Psoas muscle (tissue), 8 donors: ENCODE measurements around the gene BDKRB1. TPM values are rescaled to one million over a fixed set of nuclear protein-coding genes. Genes with fewer than 3 reads are reported as not detected.

Experiments used
- ATAC-seq, 4 donors: fragments of 200-7000 bp; cut with Tn5 transposase; one replicate each; pipeline ENCODE4 v1.9.1; 2020; ENCODE audit warnings: moderate library complexity in 3 of 4, mild to moderate bottlenecking in 2 of 4
- DNase-seq, 2 donors: peaks; one replicate each; pipeline ENCODE4 v3.0.0-alpha.2; 2020
- H3K27ac ChIP-seq: fragments of 200-600 bp; one replicate; pipeline ENCODE4 v1.8.0; 2022
- H3K27me3 ChIP-seq, 3 donors: fragments of 200-600 bp in 1 of 3; one replicate each; pipeline versions ENCODE4 v1.6.1 to v1.8.0; 2013 to 2022; ENCODE audit warnings: low read length in 2 of 3, mild to moderate bottlenecking in 2 of 3, moderate library complexity in 1 of 3; ENCODE audit not compliant: insufficient read depth in 3 of 3
- H3K36me3 ChIP-seq, 2 donors: fragments of 200-600 bp in 1 of 2; one replicate each; pipeline versions ENCODE4 v1.6.1 to v1.8.0; 2013 to 2022; ENCODE audit warnings: low read depth in 1 of 2, mild to moderate bottlenecking in 1 of 2, moderate library complexity in 1 of 2; ENCODE audit not compliant: insufficient read depth in 1 of 2
- H3K4me1 ChIP-seq: fragments of 200-600 bp; one replicate; pipeline ENCODE4 v1.8.0; 2022
- H3K4me3 ChIP-seq: fragments of 200-600 bp; one replicate; pipeline ENCODE4 v1.8.0; 2022; ENCODE audit warnings: mild to moderate bottlenecking
- H3K9me3 ChIP-seq: fragments of 200-600 bp; one replicate; pipeline ENCODE4 v1.8.0; 2022
- WGBS, 3 donors: extraction: QIAGEN DNeasy Blood & Tissue Kit; methylation state at CpG; one replicate each; pipeline versions ENCODE4 v1.1.6 to v1.1.7; 2013; 5-methylcytosine and 5-hydroxymethylcytosine counted together
- intact Hi-C, 2 donors: fragments of 100-400 bp; cut with DNase I; formaldehyde crosslinking; loops; one replicate each; pipeline versions ENCODE4 v1.11.0 to v1.14.2; 2022
- polyA plus RNA-seq, 3 donors: library from polyadenylated mRNA; stranded (reverse); fragments of 200-250 nt; gene quantifications; one replicate each; pipeline ENCODE4 v1.2.3, GENCODE V29; 2013
- total RNA-seq, 4 donors: library from RNA; stranded (reverse); fragmentation: NEBNext Ultra II Directional in 2 of 4; extraction: Animal tissue kit (Norgen Biotek cat#: 25700) in 2 of 4; gene quantifications; one replicate each; pipeline versions ENCODE4 v1.2.1 to v1.2.4, GENCODE V29; 2021 to 2023
- TF ChIP-seq, protein P1 (sequence below): fragments of 200-600 bp; IDR thresholded peaks from one replicate; pipeline ENCODE4 v1.8.0; 2022; ENCODE audit warnings: antibody characterized with exemption
- donor health status: healthy with polysubstance abuse.
- donor health status: DM: no; HTN: no; CAD: no; lungs with moderate emphysema.
- donor health status: Bipolar disorder and iron deficiency.
- donor health status: healthy.
- donor health status: DM: yes; HTN: yes; CAD: no.
- donor health status: DM: no; HTN: no; CAD: no.
- donor health status: DM: no; HTN: no; CAD: no.
- donor health status: DM: yes; HTN: yes; CAD: no.

The BDKRB1 gene
- total and polyA plus RNA-seq, 7 donors, result 0.06 to 0.75 (median 0.13) TPM; not detected in 4

DNA sequence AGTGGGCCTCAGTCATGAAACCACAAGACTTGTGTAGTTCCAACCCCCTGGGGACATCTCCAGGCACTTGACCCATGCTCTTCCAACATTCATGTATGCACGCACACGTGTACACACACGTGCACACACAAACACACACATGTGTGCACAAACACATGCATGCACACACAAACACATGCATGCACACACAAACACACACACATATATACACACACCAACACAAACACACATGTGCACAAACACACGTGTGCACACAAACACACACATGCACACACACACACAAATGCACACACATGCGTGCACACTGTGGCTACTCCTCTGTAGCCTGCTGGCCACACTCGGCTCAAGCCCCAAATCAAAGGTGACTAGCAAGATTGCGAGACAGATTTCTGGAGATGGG, 28.6 kb upstream of the BDKRB1 start:
- intact Hi-C loops, result no loop called here
- no peaks in the 10 kb centered on the region for H3K4me1 ChIP-seq
- ATAC-seq (no peak), DNase-seq (no peak)
- H3K27ac ChIP-seq, result no peak overlapping the region
- no peaks in the 10 kb centered on the region for H3K9me3 ChIP-seq
- peaks cover 0 to 6% (median 0%) of the 10 kb centered on the region in 3 donors for H3K27me3 ChIP-seq
- WGBS, 3 donors, result 85 to 92% (median 91%) methylated on average over 7 of the region's 7 CpGs
- H3K4me3 ChIP-seq, result no peak overlapping the region
- TF ChIP-seq, protein P1, sequence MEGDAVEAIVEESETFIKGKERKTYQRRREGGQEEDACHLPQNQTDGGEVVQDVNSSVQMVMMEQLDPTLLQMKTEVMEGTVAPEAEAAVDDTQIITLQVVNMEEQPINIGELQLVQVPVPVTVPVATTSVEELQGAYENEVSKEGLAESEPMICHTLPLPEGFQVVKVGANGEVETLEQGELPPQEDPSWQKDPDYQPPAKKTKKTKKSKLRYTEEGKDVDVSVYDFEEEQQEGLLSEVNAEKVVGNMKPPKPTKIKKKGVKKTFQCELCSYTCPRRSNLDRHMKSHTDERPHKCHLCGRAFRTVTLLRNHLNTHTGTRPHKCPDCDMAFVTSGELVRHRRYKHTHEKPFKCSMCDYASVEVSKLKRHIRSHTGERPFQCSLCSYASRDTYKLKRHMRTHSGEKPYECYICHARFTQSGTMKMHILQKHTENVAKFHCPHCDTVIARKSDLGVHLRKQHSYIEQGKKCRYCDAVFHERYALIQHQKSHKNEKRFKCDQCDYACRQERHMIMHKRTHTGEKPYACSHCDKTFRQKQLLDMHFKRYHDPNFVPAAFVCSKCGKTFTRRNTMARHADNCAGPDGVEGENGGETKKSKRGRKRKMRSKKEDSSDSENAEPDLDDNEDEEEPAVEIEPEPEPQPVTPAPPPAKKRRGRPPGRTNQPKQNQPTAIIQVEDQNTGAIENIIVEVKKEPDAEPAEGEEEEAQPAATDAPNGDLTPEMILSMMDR, result no peak
- H3K36me3 ChIP-seq, result no peaks in the 10 kb centered on the region

DNA sequence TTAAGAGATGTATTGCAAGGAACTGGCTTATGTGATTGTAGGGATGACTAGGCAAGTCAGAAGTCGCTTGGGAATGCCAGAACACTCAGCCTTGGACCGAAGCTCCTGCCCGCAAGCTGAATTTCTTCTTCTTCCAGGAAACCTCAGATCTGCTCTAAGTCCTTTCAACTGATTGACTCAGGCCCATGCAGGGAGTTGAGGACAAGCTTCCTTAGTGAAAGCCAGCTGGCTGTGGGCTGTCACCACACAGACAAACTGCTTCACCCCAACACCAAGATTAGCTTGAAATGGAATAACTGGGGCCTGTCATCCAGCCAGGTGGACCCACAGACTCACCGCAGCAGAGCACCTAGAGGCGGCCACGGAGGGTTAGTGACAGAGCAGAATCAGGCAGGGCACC, 26.7 kb upstream of the BDKRB1 start:
- no peak for DNase-seq
- Histone ChIP-seq H3K4me3 (no peak overlapping the region), H3K4me1 (no peaks in the 10 kb centered on the region), H3K27ac (no peak overlapping the region), H3K27me3 (peaks cover 0 to 6% (median 0%) of the 10 kb centered on the region in 3 donors), H3K36me3 (no peaks in the 10 kb centered on the region), H3K9me3 (no peaks in the 10 kb centered on the region)
- TF ChIP-seq, protein P1, result no peak
- no peak for ATAC-seq
- intact Hi-C loops, result no loop called here
- 90 to 93% (median 93%) methylated on average over 6 of the region's 6 CpGs for WGBS, 3 donors

DNA sequence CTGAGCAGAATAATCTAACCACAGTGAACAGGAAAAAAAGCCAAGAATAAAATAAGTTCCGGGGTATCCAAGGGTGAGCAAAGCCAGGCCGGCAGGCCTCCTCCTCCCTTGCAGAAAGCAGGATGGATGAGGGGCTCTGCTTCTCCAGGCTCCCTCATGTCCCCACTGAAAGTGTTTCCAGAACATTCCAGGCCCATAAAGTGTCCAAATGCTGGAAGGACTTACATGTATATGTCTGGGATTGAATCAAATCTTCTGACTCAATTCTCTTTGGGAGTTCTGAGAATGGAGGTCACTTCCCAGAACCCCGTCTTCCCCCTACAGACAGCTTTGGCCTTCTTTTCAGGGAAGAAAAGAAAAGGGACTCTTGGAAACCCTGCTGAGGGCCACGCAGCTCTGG, 25.0 kb upstream of the BDKRB1 start:
- 72 to 82% (median 74%) methylated on average over 4 of the region's 4 CpGs for WGBS, 3 donors
- ATAC-seq, result no peak

DNA sequence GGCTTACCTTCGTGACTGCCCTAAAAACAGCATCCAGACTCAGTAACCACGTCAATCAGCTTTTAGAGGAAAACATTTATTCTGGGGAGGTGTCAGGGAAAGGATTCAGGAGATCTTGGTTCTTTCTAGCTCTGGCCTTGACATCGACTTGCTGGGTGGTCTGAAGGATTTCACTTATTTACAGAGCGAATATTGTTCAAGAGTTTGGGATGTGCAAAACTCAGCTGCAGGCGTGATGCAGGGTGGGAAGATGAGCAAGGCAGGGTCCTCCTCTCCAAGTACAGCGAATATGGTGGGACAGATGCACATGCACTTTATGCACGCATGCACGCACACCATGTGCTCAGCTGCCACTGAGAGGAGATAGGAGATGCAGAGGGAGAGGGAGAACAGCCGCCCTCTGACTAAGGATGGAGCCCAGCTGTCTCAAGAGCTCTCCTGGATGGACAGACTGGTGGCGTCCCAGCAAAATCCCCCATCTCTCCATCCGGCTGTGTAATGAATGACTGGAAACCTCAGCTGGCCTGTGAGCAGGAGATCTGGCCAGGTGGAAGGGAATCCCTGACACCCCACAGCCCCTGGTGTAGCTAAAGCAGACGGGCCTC, 24.4 kb upstream of the BDKRB1 start:
- ATAC-seq (no peak), DNase-seq (no peak)
- no peaks in the 10 kb centered on the region for H3K4me1 ChIP-seq
- no peak overlapping the region for H3K27ac ChIP-seq
- H3K36me3 ChIP-seq, result no peaks in the 10 kb centered on the region
- peaks cover 0 to 8% (median 7%) of the 10 kb centered on the region in 3 donors for H3K27me3 ChIP-seq
- TF ChIP-seq, protein P1, result no peak
- no peaks in the 10 kb centered on the region for H3K9me3 ChIP-seq
- WGBS, 3 donors, result 68 to 76% (median 72%) methylated on average over 12 of the region's 12 CpGs
- no peak overlapping the region for H3K4me3 ChIP-seq
- intact Hi-C loops, result no loop called here

More for the DNA sequence above, 25.0 kb upstream of the BDKRB1 start:
- H3K4me3 ChIP-seq, result no peak overlapping the region
- H3K27ac ChIP-seq, result no peak overlapping the region
- H3K27me3 ChIP-seq, result peaks cover 0 to 8% (median 7%) of the 10 kb centered on the region in 3 donors
- no peaks in the 10 kb centered on the region for H3K9me3 ChIP-seq
- no peaks in the 10 kb centered on the region for H3K4me1 ChIP-seq
- intact Hi-C loops, result no loop called here
- TF ChIP-seq, protein P1, result no peak
- H3K36me3 ChIP-seq, result no peaks in the 10 kb centered on the region
- DNase-seq, result no peak

DNA sequence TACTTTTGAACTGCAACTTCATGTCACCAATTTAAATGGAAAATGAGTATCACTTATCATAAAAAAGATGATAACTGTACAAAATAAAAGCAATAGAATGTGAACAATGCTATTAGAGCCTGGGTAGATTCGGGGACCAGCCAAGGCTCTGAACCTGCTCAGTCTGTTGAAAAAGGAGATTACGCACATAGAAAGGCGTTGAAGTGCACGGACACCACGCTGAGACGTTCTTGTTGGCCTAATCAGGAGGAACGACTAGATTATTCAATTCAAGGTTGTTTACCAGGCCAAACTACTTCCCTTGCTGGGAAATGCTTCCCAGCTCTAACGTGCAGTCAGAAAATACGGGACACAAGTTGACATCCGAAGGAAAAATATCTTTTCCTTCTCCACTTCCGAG, 23.5 kb upstream of the BDKRB1 start:
- Histone ChIP-seq H3K4me1 (no peaks in the 10 kb centered on the region), H3K27me3 (peaks cover 0 to 8% (median 7%) of the 10 kb centered on the region in 3 donors), H3K27ac (no peak overlapping the region), H3K9me3 (no peaks in the 10 kb centered on the region), H3K36me3 (no peaks in the 10 kb centered on the region), H3K4me3 (no peak overlapping the region)
- no peak for DNase-seq
- TF ChIP-seq, protein P1, result no peak
- intact Hi-C loops, result no loop called here
- WGBS, 3 donors, result 65 to 70% (median 66%) methylated on average over 11 of the region's 11 CpGs
- ATAC-seq, result no peak
